HG03521 (cell line): ENCODE measurements around the gene CALD1.

Source experiments
- ATAC-seq: cut with Tn5 transposase; IDR thresholded peaks from one replicate; pipeline ENCODE4 v1.9.1; 2021; ENCODE audit warnings: mild to moderate bottlenecking, moderate library complexity; ENCODE audit not compliant: unreplicated experiment

The CALD1 gene

GRCh38 chr7:134991469-134992339 is 212.3 kb downstream of the CALD1 start:
- ATAC-seq, result no peak

GRCh38 chr7:134992626-134993179 is 213.3 kb downstream of the CALD1 start:
- ATAC-seq, result peak; percentile 61

DNA sequence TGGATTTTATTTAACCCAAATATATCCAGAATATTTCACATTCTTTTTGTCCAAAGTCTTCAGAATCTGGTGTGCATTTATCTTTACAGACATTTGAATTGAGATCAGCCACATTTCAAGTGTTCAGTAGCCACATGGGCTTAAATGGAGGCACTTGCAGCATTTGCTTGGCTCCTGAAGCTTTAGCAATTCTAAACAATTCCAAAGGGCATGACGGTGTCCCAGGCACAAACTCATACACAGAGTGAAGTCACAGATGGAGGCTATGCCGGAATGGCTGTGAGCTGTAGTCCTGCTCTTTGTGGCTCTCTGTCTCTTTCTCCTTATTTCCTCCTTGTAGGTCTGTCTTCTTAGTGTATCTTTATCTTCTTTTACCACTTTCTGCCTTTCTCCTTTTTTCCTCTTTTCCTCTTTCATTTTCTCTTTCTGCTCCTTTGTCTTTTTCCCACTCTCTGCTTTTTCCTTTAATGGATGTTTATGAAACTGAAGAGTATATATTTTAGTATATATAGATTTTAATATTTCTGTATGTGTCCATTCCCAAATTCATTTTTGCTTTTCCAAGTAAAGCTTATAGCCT is 214.5 kb downstream of the CALD1 start:
- no peak for ATAC-seq

- ATAC-seq, result peak; percentile 57
Observed at GRCh38 chr7:134995239-134996096, 216.0 kb downstream of the CALD1 start.

GRCh38 chr7:134996097-134996550 is 216.7 kb downstream of the CALD1 start:
- peak; percentile 30 for ATAC-seq

- ATAC-seq, result no peak
Observed at GRCh38 chr7:134997214-134997885, 217.9 kb downstream of the CALD1 start.

DNA sequence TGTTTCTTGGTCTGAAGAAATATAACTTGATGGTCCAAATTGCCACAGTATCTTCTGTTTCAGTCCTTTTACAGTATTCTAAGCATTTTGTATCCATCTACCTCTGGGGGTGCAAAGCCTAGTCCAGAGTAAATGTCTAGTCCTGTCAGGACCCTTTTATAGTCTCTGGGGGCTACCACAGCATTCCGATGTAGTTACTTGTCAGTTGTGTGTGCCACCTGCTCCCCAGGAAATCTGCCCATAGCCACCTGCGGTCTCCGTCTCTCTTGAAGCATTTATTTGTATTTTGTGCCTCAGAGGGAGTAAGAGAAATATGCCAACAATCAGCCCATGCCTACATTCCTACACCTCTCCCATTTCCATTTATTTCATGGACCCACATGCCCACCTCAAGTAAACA is 219.7 kb downstream of the CALD1 start:
- ATAC-seq, result no peak

DNA sequence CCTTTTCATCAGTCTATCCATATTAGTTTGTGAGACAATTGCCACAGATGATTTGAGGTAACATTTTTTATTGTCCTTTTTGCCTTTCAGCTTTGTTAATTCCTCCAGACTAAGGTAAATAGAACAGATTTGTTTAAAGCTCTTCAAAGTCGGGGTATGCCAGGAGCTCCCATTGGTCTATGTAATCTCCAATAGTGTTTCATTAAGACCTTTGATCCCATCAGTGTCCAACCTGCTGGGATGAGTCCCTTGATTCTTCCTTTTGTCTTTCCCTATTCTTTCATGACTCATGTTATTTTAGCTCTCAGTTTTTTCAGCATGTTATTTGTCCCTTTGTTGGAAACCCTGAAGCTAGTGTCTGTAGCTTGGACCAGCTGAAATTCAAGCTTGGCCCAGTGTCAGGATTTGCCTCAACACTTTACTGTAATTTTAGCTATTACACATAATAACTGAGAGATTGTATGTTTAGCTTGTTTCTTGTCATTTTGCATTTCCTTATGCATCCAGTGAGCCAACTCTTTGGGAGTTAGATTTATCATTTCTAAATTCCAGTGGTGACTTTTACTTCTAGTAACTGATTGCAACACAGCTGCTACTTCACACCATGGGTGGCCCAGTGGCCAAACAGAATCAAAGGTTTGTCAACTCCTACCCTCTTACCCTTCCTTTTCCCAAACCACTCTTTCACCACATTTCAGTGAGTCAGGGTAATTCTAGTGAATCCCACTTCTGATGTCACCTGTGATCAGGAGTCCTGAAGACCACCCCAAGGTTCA is 222.1 kb downstream of the CALD1 start:
- no peak for ATAC-seq

DNA sequence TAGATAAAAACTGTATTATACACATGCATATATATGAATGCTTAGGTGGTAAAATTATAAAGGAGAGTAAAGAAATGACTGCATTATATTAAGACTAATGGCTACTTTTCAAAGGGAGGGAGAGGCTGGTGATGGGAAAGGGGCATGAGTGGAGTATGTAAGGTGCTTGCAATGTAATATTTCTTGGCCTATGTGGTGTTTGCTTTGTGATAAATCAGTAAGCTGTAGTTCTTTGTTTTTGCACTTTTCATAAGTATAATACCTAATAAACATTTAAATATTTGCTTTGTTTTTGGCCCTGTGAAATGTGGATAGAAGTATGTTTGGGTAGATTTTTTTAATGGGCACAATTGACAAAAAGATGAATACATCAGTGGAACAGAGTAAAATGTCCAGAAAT is 232.8 kb downstream of the CALD1 start:
- ATAC-seq, result no peak
